Left renal pelvis (tissue), 4 donors: ENCODE results near the gene SH3BP5L. TPM values are rescaled to one million over a fixed set of nuclear protein-coding genes. Genes with fewer than 3 reads are reported as not detected.
"Not testable (repeated sequence)": the region's sequence is repeated elsewhere in the genome, so short reads cannot be mapped to it uniquely, and the experiment has no call there.

Source experiments
- DNase-seq, 4 donors: peaks; one replicate each; pipeline ENCODE4 v3.0.0-alpha.2; 2013; ENCODE audit warnings: low read depth in 4 of 4, low spot score in 3 of 4
- polyA plus RNA-seq, 4 donors: library from polyadenylated mRNA; unstranded; fragments of 120-200 nt; gene quantifications; one replicate each; pipeline ENCODE4 v1.2.1, GENCODE V29; 2013; ENCODE audit not compliant: insufficient read length in 4 of 4

Gene SH3BP5L
- polyA plus RNA-seq, 4 donors, result 17.0 to 31.5 (median 24.8) TPM

DNA sequence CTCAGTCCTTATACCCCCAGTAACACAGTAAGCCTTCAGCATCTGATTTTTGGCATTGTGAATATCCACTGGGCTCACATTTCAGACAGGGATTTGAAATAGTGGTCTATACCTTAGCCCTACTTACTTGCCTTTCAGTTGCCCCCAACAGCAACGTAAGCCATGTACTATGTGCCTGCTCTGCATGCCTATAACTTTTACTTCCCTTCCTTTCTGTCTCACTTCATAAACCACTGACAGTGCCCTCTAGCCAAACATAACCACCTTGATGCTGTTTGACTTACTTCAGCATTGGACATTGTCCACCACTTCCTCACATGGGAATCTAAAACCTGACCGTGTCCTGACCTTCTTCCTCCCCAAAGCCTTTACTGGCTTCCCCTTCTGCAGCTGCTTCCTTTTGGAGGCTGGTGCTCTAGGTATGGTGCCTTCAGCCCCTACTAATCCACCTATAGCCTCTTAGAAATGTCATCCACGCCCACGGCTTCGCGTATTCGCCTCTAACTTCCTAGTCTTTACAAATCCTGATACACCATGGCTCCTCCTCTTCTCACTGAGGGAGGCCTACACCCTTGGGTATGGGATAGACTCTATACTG, 8.7 kb upstream of the SH3BP5L start:
- DNase-seq, result no peak

DNA sequence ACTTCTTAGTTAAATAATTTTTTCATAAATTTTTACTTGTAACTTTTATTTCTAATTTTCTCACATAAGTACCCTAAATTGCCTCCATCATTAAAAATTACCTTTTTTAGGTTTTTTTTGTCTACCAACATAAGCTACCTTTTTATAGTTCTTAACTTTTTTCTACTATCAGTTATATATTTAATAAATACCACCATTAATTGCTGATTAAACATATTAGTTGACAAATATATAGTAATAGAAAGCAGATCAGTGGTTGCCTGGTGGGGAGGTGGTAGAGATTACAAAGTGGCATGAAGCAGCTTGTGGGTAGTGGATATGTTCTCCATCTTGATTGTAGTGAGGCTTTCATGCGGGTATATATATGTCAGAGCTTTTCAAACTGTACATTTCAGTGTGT, 6.1 kb upstream of the SH3BP5L start:
- DNase-seq, result no peak

DNA sequence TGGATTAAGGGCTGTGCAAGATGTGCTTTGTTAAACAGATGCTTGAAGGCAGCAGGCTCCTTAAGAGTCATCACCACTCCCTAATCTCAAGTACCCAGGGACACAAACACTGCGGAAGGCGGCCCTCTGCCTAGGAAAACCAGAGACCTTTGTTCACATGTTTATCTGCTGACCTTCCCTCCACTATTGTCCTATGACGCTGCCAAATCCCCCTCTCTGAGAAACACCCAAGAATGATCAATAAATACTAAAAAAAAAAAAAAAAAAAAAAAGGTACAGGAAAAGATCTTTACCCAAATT, 5.0 kb upstream of the SH3BP5L start:
- DNase-seq, result not testable (repeated sequence)

DNA sequence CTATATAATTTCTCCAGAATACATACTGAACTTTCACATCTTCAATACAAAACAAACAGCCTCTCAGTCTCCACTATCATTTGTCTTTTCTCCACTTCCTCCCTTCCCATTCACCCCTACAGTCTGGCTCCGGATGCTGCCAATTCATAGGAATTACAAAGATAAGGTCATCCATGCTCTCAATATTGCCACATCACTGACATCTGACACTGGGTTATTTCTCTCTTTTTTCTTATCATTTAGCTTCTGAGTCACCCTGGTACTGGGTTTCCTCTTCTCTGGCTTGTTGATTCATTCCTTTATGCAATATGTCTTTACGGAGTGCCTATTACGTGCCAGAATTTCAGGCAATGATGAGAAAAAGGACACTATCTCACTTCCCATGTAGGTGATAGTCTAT, 3.1 kb upstream of the SH3BP5L start:
- DNase-seq, result no peak

DNA sequence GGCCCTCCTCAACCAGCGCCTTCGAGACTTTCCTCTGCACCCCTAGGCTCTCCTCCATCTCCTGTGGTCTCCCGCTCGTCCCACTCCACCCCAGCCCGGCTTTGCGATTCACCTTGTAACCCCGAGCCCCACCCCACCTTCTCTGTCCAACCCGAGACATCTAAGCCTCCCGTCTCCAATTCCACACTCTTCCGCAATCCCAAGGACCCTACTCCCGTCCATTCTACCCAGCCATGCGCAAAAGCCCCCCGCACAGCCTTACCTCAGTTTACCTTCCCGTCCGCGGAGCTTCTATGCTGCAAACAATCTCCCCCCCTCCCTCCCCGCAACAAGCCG, 174 bp downstream of the SH3BP5L start:
- DNase-seq, result no peak

DNA sequence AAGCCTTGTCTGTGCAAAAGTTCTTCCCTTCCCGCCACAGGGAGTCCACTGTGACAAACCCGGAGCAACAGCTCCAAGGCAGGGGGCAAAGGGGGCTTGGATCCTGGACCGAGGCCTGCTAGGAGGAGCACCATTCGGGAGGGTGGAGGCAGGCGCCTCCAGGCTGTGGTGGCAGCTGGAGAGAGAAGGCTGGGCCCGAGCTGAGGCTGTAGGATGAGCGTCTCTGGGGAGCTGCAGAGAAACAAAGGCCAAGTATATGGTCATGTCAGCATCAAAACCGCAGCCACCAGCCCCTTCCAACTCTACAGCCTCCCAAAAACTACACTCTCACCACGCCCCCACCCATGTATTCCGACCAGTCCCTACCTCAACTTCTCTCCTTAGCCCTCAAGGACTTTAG, 579 bp downstream of the SH3BP5L start:
- no peak for DNase-seq

DNA sequence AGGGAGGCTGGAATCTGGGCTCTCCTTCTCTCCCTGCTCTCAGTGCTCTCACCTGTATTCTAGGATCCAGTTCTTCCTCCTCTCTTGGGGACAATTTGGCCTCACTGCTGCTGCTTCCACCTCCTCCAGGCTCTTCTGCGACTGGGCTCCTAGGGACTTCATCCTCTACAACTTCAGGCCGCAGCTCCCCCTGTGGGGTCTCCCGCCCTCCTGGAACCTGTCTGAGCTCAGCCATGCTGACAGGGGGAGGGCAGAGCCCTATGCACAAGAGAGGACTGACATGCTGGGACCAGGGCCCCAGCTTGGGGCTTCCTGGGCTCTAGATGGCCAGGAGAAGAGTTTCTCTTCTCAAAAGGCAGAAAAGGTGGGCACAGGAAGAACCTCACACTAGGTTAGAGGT, 1.0 kb downstream of the SH3BP5L start:
- no peak for DNase-seq

DNA sequence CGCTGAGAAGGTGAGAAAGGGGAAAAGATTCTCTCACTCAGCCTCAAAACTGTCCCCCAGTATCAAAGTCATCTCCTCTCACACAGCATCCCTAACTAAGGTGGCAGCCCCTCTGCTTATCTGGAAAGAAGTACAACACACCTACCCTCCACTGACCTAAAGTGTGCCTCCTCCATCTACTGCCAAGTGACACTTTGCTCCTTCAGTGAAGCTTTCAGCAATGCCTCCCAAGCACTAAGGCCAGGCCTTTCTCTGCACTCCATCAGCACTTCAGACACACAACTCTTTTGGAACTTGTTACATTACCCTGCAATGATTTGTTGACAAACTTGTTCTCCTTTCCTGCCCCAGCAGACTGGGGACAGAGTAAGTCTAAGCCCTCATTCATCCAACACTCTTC, 1.4 kb downstream of the SH3BP5L start:
- no peak for DNase-seq

DNA sequence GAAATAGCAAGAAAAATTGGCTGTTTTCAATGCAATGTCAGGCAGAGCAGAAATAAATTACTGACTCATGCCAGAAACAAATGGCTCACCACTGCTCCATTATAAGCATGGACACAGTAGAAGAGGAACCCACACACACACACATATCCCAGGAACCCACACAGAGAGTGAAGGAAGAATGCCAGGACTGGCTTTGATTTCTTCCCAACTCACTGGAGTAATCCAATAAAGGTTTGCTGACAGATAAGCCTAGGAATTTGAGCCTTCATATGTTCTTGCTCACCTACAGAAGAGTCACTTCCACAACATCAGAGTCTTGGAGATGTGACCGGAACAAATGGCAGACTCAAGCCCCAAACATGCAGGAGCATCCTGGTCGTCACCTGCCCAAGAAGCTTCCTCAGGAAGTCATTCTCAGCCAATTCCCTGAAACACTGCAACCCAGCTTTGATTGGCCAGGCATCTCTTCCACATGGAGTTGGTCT, 2.2 kb downstream of the SH3BP5L start:
- DNase-seq, result no peak

DNA sequence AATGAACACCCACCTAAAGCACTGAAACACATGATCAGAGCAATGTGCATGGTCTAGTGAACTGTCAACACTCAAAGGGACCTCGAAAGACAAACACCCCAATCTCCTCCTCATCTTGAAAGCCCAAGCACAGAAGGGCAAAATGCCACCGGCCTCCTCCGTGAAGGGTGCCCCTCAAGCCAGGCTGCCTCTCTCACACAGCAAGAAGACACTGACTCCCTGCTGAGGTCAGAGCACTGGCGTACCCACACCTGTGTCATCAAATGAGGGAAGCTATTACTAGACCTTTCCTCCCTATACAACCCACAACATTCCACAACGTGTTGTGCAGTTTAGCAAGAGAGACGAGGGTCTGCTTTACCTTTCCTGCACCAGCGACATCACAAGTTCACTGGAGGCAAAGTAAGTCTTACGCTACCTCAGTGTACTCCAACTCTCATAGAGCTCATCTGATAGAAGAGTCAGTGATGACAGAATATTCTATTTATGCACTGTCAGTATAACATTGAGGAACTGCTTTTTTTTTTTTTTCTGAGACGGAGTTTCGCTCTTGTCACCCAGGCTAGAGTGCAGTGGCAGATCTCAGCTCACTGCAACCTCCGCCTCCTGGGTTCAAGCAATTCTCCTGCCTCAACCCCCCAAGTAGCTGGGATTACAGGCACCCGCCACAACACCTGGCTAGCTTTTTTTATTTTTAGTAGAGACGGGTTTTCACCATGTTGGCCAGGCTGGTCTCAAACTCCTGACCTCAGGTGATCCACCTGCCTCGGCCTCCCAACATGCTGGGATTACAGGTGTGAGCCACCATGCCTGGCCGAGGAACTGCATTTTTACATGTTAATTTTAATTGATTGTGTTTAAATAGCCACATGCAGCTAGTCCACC, 3.3 kb downstream of the SH3BP5L start:
- no peak for DNase-seq

DNA sequence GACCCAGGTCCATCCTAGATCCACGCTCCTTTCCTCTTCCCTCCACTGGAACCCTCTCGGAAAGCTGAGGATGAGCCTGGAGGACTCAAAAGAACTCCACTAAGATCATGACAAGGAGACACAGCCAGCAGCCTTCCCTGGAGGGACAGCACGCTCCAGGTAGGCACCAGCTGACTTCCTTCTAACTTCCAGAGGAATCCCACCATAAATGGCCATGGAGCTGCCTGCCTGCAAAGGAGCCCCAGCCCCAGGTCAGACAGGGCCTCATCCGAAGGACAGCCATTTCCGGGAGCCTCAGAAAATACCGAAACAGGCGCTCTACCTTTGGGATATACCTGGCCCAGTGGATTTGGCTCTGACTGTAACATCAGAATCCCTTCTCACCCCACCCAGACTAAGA, 4.1 kb downstream of the SH3BP5L start:
- DNase-seq, result no peak

DNA sequence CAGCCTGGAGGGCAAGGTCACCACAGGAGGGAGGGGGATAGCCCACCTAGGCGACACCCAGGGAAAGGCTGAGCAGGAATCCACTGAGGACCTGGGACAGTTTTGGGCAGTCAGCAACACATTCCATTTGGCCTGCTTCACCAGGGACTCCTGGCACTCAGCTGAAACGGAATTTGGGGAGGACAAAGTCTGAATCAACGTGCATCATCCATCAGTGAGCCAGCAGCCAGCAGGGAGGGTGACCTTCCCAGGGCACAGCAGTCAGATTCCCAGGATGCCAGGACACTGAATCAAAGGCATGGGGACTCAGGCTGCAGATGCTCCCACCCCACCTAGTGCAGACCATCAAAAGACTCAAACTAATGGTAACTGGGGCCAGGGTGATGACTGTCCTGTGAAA, 4.6 kb downstream of the SH3BP5L start:
- no peak for DNase-seq

DNA sequence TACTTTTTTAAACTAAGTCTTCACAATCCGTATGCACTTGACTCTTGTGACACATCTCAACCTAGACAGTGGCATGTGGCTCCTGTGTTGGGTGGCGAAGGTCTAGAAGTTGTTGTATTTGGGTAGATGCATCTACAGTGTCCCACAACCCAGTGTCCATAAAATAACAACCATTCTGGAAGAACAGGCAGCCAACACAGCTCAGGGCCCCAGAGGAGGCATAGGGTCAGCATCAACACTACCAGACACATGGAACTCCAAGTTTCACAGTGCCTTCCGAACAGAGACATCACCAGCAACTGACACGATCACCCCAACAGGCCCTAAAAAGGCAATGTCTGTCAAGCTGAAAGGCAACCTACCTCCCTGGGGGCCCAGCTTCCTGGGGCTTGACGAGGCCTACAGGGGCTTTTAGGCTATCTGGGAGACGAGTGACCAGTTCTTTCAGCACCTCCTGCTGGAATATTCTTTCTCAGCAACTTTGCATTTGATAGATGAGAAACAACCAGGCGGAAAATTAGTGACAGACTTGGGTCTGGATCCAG, 5.6 kb downstream of the SH3BP5L start:
- DNase-seq, result no peak

DNA sequence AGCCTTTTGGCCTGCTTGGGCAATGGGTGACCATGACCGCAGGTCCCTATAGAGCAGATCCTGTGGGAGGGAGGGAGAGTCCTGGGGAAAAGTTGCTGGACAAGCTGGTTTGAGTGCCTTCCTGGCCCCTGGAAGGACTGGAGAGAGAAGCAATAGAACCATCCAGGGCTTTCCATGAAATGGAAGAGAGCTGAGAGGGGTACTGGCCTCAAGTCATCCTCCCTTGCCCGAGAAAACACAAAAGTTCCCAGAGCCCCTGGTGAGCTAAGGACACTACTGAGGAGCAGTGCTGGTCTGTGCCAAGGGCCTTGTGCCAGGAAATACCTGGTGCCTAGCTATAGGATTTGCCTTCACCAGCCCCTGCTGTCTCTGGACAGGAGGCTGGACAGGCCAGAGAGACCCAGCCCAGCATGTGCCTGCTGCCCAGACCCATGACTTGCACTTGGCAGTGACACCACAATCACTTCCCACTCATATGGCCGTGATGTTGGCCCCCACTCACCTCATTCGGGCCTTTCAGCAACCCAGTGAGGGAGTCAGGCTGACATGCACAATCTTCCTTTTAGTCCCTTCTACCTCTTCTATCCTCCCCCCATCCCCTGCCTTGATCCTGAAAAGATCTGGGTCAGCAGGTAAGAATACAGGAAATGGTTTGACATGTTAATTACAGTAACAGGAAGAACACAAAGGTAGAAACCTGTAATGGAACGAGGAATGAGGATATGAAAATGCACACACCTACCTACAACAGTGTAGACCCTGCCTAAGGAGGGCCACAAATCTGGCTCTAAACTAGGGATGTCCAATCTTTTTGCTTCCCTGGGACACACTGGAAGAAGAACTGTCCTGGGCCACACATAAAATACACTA, 7.0 kb downstream of the SH3BP5L start:
- no peak for DNase-seq

DNA sequence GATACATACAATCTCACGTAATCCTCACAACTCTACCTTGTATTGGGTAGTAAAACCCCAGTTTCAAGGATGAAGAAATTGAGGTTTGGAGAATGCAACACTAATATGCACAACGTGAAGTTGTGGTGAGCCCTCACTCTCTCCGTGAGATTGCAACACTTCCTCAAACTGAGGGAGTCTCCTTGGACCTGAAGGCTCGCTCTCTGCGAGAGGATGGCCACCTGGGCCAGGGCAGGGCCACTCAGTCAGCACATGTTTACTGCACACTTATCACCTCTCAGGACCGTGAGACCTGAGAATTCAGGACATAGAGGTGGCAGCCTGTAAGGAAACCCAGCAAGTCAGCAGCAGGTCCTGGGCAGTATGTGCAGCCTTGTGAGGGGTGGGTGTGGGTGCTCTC, 8.7 kb downstream of the SH3BP5L start:
- no peak for DNase-seq

DNA sequence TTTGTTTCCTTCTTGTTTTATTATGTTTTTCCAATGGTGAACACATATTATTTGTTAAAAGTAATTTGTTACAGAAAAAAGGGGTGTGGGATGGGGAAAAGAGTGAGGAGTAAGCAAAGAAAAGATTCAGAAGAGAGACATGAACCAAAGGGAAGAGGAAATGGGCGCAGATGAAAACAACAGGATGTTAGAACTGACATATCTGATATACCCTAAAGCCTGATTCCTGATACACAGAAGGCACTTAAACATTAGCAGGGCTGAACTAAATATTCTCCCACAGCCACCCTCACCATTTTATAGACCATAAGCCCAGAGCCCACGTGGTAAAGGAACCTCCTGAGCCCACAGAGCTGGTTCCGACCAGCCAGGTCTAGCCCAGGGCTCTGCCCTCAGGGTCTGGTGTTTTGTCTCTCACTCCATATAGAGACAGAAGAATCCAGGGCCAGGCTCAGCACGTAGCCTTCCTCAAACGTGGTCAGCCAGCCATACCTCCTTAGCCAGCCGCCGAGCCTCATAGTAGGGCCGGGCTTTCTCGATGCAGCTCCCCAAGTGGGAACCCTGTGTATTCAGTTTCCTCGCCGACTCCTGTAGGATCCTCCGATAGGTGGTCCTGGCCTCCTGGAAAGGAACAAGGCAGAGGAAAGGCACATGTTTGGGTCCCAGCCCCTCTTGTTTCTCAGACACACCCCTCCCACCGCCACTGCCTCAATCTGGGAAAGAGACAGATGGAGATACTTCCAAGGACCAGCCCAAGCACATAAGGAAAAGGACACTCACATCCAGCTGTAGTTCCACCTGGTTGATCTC, 9.5 kb downstream of the SH3BP5L start:
- DNase-seq, result no peak

DNA sequence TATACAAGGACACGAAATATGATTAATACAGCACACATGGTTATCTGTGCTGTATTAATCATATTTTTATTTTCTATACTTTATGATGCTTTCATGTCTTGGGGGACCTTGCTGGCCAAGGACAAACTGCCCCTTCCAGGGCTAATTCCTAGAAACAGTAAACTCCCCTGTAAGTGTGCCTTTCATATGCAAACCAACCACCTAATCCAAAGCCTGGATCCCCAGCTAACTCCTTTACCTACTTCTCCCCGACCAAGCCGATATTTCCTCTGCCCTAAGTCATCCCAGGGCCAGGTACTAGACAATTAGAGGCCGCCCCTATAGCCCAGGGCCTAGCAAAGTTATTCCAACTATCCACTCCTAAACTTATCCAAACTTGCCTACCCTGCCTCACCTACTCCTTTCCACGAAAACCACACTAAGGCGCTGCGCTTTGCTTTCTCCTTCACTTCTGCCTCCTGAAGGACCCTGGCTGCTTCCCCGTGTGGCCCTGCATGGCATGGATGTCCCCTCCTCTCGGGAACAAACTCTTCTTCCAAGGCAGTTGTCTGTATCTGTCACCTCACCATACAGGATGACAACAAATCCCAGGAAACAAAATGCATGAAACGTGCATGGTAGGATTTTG, 10.2 kb downstream of the SH3BP5L start:
- DNase-seq, result no peak

DNA sequence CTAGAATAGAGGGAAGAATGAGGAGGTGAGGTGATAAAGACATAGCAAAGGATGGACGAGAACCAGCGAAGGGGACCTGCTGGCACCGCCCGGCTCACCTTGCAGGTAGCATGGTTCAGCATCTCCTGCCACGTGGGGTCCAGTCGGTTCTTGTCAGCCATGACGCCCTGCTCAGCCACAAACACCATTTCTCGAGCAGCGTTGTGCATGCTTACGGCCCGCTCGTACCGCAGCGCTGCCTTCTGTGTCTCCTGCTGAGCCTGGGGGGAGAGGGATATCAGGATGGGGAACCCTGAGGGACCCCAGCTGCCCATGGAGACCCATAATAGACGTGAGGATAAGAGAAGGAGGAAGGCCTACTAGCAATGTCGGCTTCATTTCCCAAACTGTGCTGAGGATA, 11.4 kb downstream of the SH3BP5L start:
- no peak for DNase-seq

DNA sequence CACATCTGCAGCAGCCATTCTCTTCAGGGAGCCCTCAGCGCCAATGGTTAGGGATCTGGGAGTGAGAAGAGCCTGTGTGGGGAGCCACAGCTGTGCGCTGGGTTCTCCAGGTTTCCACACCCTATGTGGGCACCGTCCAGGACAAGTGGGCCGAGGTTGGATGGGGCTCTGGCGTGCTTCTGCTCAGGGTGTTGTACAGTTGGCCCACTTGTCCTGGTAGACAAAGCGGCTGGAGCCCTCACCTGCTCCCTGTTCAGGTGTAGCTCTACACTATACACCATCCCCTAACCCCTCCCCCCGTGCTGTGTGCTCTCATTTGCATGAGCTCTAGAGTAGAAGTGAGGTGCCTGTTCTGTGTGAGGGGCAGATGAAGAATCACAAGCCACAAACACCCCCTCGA, 12.2 kb downstream of the SH3BP5L start:
- no peak for DNase-seq
